Keratinocyte (primary cell): ENCODE results near the gene ELF2.
"Not testable (repeated sequence)": the region's sequence is repeated elsewhere in the genome, so short reads cannot be mapped to it uniquely, and the experiment has no call there.

ENCODE experiments used
- EZH2 ChIP-seq: IDR thresholded peaks from one replicate; pipeline ENCODE4 v1.6.1; 2012; ENCODE audit warnings: inconsistent platforms, mild to moderate bottlenecking, low read length, moderate library complexity
- TF ChIP-seq, protein P1 (sequence below), 3 experiments: IDR thresholded peaks in 1 of 3; conservative IDR thresholded peaks in 1 of 3; optimal IDR thresholded peaks in 1 of 3; 2 replicates in 2 of 3; 3 replicates in 1 of 3; pipeline versions ENCODE3 to v1.5.1; 2011; ENCODE audit warnings: low read length in 3 of 3, mild to moderate bottlenecking in 3 of 3, moderate library complexity in 2 of 3, control low read depth in 1 of 3, inconsistent platforms in 1 of 3; ENCODE audit not compliant: insufficient read depth in 2 of 3; ENCODE audit errors: extremely low read depth in 1 of 3

- TF ChIP-seq, protein P1, sequence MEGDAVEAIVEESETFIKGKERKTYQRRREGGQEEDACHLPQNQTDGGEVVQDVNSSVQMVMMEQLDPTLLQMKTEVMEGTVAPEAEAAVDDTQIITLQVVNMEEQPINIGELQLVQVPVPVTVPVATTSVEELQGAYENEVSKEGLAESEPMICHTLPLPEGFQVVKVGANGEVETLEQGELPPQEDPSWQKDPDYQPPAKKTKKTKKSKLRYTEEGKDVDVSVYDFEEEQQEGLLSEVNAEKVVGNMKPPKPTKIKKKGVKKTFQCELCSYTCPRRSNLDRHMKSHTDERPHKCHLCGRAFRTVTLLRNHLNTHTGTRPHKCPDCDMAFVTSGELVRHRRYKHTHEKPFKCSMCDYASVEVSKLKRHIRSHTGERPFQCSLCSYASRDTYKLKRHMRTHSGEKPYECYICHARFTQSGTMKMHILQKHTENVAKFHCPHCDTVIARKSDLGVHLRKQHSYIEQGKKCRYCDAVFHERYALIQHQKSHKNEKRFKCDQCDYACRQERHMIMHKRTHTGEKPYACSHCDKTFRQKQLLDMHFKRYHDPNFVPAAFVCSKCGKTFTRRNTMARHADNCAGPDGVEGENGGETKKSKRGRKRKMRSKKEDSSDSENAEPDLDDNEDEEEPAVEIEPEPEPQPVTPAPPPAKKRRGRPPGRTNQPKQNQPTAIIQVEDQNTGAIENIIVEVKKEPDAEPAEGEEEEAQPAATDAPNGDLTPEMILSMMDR (optimal IDR thresholded peaks at IDR 0.05 in 1 of 3, IDR thresholded peaks at IDR 0.05 in 1 of 3, conservative IDR thresholded peaks at IDR 0.05 in 1 of 3; ENCODE audit: extremely low read depth in 1 of 3, insufficient read depth in 2 of 3, low read length in 3 of 3), result not testable (repeated sequence)
- not testable (repeated sequence) for TF ChIP-seq EZH2
Measured at GRCh38 chr4:139059026-139059425, 118.0 kb downstream of the ELF2 start.
